HUES48 (cell line): ENCODE results near the gene STEAP2.

Experiments used
- H3K27ac ChIP-seq: one replicate; pipeline ENCODE4 v1.7.0; 2013; ENCODE audit warnings: low read depth, low read length, inconsistent platforms
- H3K27me3 ChIP-seq: 2 replicates; pipeline ENCODE4 v1.6.1; 2013; ENCODE audit warnings: mild to moderate bottlenecking, low read length; ENCODE audit not compliant: control insufficient read depth, insufficient read depth
- H3K36me3 ChIP-seq: 2 replicates; pipeline ENCODE4 v1.6.1; 2013; ENCODE audit warnings: low read length; ENCODE audit not compliant: control insufficient read depth, insufficient read depth
- H3K4me1 ChIP-seq: 2 replicates; pipeline ENCODE4 v1.6.1; 2013; ENCODE audit warnings: mild to moderate bottlenecking, low read length; ENCODE audit not compliant: control insufficient read depth, insufficient read depth
- H3K4me3 ChIP-seq: 2 replicates; pipeline ENCODE4 v1.5.1; 2013; ENCODE audit warnings: mild to moderate bottlenecking, low read depth, low read length
- H3K9ac ChIP-seq: 2 replicates; pipeline ENCODE4 v1.6.1; 2013; ENCODE audit warnings: mild to moderate bottlenecking, low read depth, low read length, moderate library complexity
- H3K9me3 ChIP-seq: 2 replicates; pipeline ENCODE4 v1.6.1; 2013; ENCODE audit warnings: low read length; ENCODE audit not compliant: control insufficient read depth, insufficient read depth

STEAP2 gene

GRCh38 chr7:90211391-90212148 is at the start of gene STEAP2:
TSS of gene STEAP2 (plus strand) at chr7:90211740. CDS start at chr7:90225083, 13,343 bp downstream.
- peak within 1 kb of the TSS; percentile 67 for H3K9ac ChIP-seq
- no peaks in the 10 kb centered on the region for H3K9me3 ChIP-seq
- H3K27me3 ChIP-seq: peaks cover 7% of the 10 kb centered on the region; the same call in 1 of the 2 replicates
- H3K27ac ChIP-seq: peak within 1 kb of the TSS; percentile 26
- peaks cover 46% of the 10 kb centered on the region for H3K4me1 ChIP-seq
- no peaks in the 10 kb centered on the region for H3K36me3 ChIP-seq
- peak within 1 kb of the TSS; percentile 83 for H3K4me3 ChIP-seq

DNA sequence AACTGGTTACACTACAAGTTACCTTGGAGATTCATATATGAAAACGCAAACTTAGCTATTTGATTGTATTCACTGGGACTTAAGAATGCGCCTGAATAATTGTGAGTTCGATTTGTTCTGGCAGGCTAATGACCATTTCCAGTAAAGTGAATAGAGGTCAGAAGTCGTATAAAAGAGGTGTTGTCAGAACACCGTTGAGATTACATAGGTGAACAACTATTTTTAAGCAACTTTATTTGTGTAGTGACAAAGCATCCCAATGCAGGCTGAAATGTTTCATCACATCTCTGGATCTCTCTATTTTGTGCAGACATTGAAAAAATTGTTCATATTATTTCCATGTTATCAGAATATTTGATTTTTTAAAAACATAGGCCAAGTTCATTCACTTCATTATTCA is 48.0 kb upstream of the STEAP2 start:
- Histone ChIP-seq H3K4me1 (no peaks in the 10 kb centered on the region), H3K27me3 (no peaks in the 10 kb centered on the region), H3K4me3 (no peak overlapping the region), H3K9ac (no peak overlapping the region), H3K36me3 (no peaks in the 10 kb centered on the region), H3K27ac (no peak overlapping the region), H3K9me3 (no peaks in the 10 kb centered on the region)

GRCh38 chr7:90165724-90166123 is 45.8 kb upstream of the STEAP2 start:
- no peaks in the 10 kb centered on the region for H3K36me3 ChIP-seq
- no peaks in the 10 kb centered on the region for H3K27me3 ChIP-seq
- no peak overlapping the region for H3K27ac ChIP-seq
- no peaks in the 10 kb centered on the region; the same call in 1 of the 2 replicates for H3K9me3 ChIP-seq
- no peaks in the 10 kb centered on the region for H3K4me1 ChIP-seq
- no peak overlapping the region for H3K4me3 ChIP-seq
- no peak overlapping the region for H3K9ac ChIP-seq

DNA sequence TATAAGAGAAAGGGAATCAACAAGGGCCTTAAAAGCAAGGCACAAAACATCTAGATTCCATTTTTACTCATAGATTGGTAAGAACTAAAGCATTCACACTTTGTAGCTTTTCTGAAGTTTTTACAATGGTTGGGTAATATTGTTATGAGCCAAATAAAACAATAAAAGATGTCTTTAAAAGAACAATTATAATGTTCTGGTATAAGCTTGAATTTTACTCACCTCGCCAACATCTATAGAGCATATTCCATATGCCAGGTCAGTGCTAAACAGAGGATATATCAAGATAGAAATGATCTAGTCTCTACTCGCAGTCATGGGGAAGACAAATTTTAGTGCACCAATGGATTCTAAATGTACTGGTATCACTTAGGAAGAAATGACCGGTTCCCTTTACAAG is 45.4 kb upstream of the STEAP2 start:
- Histone ChIP-seq H3K27me3 (no peaks in the 10 kb centered on the region), H3K4me1 (no peaks in the 10 kb centered on the region)

DNA sequence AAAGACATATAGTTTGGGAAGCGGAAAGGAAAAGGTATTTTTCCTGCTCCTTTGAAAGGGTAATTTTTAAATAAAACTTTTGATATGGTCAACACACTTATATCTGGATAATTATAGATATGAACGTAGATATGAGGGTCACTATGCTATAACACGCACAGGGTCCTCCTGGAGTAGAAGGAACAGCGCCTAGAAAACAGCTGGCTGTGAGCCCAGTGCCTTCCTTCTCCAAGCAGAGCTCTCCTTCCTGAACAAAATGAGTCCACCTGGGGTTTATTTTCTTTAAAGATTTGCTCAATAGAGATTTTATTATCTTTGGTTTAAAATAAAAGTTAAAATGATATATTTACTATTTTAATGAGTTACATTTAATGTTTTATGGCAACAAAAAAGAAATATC is 44.2 kb upstream of the STEAP2 start:
- no peak overlapping the region for H3K9ac ChIP-seq
- H3K4me3 ChIP-seq: no peak overlapping the region
- H3K36me3 ChIP-seq: no peaks in the 10 kb centered on the region
- H3K27me3 ChIP-seq: no peaks in the 10 kb centered on the region
- H3K9me3 ChIP-seq: no peaks in the 10 kb centered on the region; the same call in 1 of the 2 replicates
- no peaks in the 10 kb centered on the region for H3K4me1 ChIP-seq
- H3K27ac ChIP-seq: no peak overlapping the region

More for the DNA sequence above, 45.4 kb upstream of the STEAP2 start:
- Histone ChIP-seq H3K9ac (no peak overlapping the region), H3K9me3 (no peaks in the 10 kb centered on the region; the same call in 1 of the 2 replicates), H3K27ac (no peak overlapping the region), H3K4me3 (no peak overlapping the region), H3K36me3 (no peaks in the 10 kb centered on the region)

- Histone ChIP-seq H3K4me3 (no peak overlapping the region), H3K36me3 (no peaks in the 10 kb centered on the region), H3K4me1 (no peaks in the 10 kb centered on the region), H3K27ac (no peak overlapping the region), H3K9me3 (no peaks in the 10 kb centered on the region; the same call in 1 of the 2 replicates), H3K27me3 (no peaks in the 10 kb centered on the region), H3K9ac (no peak overlapping the region)
Observed at GRCh38 chr7:90169891-90170290, 41.6 kb upstream of the STEAP2 start.

DNA sequence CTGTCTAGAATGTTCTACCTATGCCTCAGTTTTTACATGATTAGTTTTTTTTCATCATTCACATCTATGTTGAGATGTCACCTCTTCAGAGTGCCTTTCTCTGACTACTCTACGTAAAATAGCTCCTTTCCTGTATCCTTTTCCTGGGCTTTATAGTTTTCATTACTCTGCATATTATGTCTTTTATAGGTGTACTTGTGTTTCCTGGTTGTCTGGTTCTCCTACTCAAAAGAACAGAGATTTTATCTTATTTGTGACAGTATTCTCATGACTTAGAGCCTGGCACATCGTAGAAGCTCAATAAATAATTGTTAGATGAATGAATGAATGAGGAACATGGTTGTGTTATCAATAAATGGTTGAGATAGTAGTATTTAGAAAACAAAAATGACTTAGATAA is 39.4 kb upstream of the STEAP2 start:
- H3K27ac ChIP-seq: no peak overlapping the region
- no peaks in the 10 kb centered on the region for H3K4me1 ChIP-seq
- no peaks in the 10 kb centered on the region for H3K36me3 ChIP-seq
- H3K4me3 ChIP-seq: no peak overlapping the region
- H3K9me3 ChIP-seq: peaks cover 5% of the 10 kb centered on the region
- no peak overlapping the region for H3K9ac ChIP-seq
- H3K27me3 ChIP-seq: no peaks in the 10 kb centered on the region

DNA sequence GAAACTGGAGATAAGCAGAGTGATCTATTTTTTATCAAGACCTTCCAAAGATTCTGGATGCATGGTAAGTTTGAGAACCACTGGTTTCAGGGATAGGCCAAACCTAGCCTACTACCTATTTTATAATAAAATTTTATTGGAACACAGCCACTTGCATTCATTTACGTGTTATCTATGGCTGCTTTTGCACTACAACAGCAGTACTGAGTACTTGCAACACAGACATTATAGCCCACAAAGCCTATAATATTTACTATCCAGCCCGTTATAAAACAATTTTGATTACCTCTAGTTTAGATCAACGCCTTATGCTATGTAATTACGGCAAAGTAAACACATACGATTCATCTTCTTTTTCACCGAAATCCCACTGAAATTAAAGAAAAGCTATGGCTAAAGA is 38.9 kb upstream of the STEAP2 start:
- no peaks in the 10 kb centered on the region for H3K4me1 ChIP-seq
- H3K36me3 ChIP-seq: no peaks in the 10 kb centered on the region
- no peak overlapping the region for H3K27ac ChIP-seq
- no peak overlapping the region for H3K9ac ChIP-seq
- no peaks in the 10 kb centered on the region for H3K27me3 ChIP-seq
- H3K4me3 ChIP-seq: no peak overlapping the region
- peaks cover 5% of the 10 kb centered on the region for H3K9me3 ChIP-seq

- H3K9ac ChIP-seq: no peak overlapping the region
- H3K9me3 ChIP-seq: peaks cover 5% of the 10 kb centered on the region
- no peaks in the 10 kb centered on the region for H3K27me3 ChIP-seq
- H3K4me1 ChIP-seq: no peaks in the 10 kb centered on the region
- H3K36me3 ChIP-seq: no peaks in the 10 kb centered on the region
- no peak overlapping the region for H3K27ac ChIP-seq
- no peak overlapping the region for H3K4me3 ChIP-seq
Observed at GRCh38 chr7:90173127-90173844, 38.3 kb upstream of the STEAP2 start.

- H3K4me1 ChIP-seq: peaks cover 8% of the 10 kb centered on the region
- no peak overlapping the region for H3K4me3 ChIP-seq
- no peaks in the 10 kb centered on the region for H3K27me3 ChIP-seq
- no peaks in the 10 kb centered on the region for H3K36me3 ChIP-seq
- H3K9me3 ChIP-seq: peaks cover 5% of the 10 kb centered on the region
- H3K9ac ChIP-seq: no peak overlapping the region
- no peak overlapping the region for H3K27ac ChIP-seq
Observed at GRCh38 chr7:90175667-90176066, 35.9 kb upstream of the STEAP2 start.

- H3K9ac ChIP-seq: no peak overlapping the region
- peaks cover 9% of the 10 kb centered on the region for H3K4me1 ChIP-seq
- no peak overlapping the region for H3K4me3 ChIP-seq
- H3K36me3 ChIP-seq: no peaks in the 10 kb centered on the region
- H3K9me3 ChIP-seq: peaks cover 5% of the 10 kb centered on the region
- no peaks in the 10 kb centered on the region for H3K27me3 ChIP-seq
- H3K27ac ChIP-seq: no peak overlapping the region
Observed at GRCh38 chr7:90176195-90176594, 35.3 kb upstream of the STEAP2 start.
